Ovary (tissue), 9 donors: ENCODE results near the gene GNA12. TPM values are rescaled to one million over a fixed set of nuclear protein-coding genes. Genes with fewer than 3 reads are reported as not detected.
A peak's percentile ranks its signal among the peaks of the same experiment; 100 is the strongest.

Source experiments
- DNase-seq, 5 donors: peaks; one replicate each; pipeline ENCODE4 v3.0.0-alpha.2; 2019 to 2020
- H3K27ac ChIP-seq, 2 donors: fragments of 200-600 bp; one replicate each; pipeline versions ENCODE4 v1.5.1 to v1.8.0; 2019 to 2022
- H3K27me3 ChIP-seq: fragments of 200-600 bp; one replicate; pipeline ENCODE4 v1.8.0; 2022
- H3K36me3 ChIP-seq: fragments of 200-600 bp; sonication (generic); one replicate; pipeline ENCODE4 v1.5.1; 2019
- H3K4me1 ChIP-seq: one replicate; pipeline ENCODE4 v1.8.1; 2013; ENCODE audit warnings: mild to moderate bottlenecking, moderate library complexity; ENCODE audit not compliant: insufficient read depth
- H3K4me3 ChIP-seq: fragments of 200-600 bp; sonication (generic); one replicate; pipeline ENCODE4 v1.5.1; 2017
- H3K9me3 ChIP-seq, 2 donors: fragments of 200-600 bp in 1 of 2; sonication (generic) in 1 of 2; one replicate each; pipeline versions ENCODE4 v1.5.1 to v1.8.1; 2013 to 2019; ENCODE audit warnings: mild to moderate bottlenecking in 1 of 2, moderate library complexity in 1 of 2
- EP300 ChIP-seq: sonication (generic); formaldehyde crosslinking; IDR thresholded peaks from one replicate; pipeline ENCODE4 v1.6.1; 2017; ENCODE audit warnings: antibody characterized with exemption
- POLR2A ChIP-seq: fragments of 450-650 bp; IDR thresholded peaks from one replicate; pipeline ENCODE4 v1.6.1; 2017; ENCODE audit warnings: antibody characterized with exemption, mild to moderate bottlenecking, moderate library complexity
- WGBS, 3 donors: extraction: QIAGEN DNeasy Blood & Tissue Kit in 1 of 3; methylation state at CpG; one replicate each; pipeline versions ENCODE4 v1.1.5 to v1.1.7; 2013 to 2017; 5-methylcytosine and 5-hydroxymethylcytosine counted together
- intact Hi-C, 4 donors: fragments of 100-400 bp; cut with DNase I; formaldehyde crosslinking; loops; one replicate each; pipeline versions ENCODE4 v1.11.0 to v1.15.1; 2022 to 2023
- polyA plus RNA-seq, 2 donors: library from polyadenylated mRNA; stranded (reverse); fragments of 200-250 nt in 1 of 2; fragments of 350-450 nt in 1 of 2; fragmentation: Illumina TruSeq in 1 of 2; extraction: RNeasy Lipid Tissue Mini Kit (QIAGEN cat#74804) in 1 of 2; gene quantifications; one replicate each; pipeline ENCODE4 v1.2.3, GENCODE V29; 2013 to 2014
- total RNA-seq, 7 donors: library from RNA; depleted of rRNA in 2 of 7; stranded (reverse); fragments of >200 nt in 2 of 7; fragmentation: NEBNext Ultra II Directional in 3 of 7; extraction: Animal tissue kit (Norgen Biotek cat#: 25700) in 3 of 7; gene quantifications; one replicate each; pipeline versions ENCODE4 v1.1.0 to v1.2.4, GENCODE V29; 2016 to 2023
- TF ChIP-seq, protein P1 (sequence below), 3 donors: fragments of 450-650 bp in 2 of 3; fragments of 200-600 bp in 1 of 3; IDR thresholded peaks; one replicate each; pipeline versions ENCODE4 v1.5.1 to v1.8.0; 2016 to 2022; ENCODE audit warnings: antibody characterized with exemption in 3 of 3, mild to moderate bottlenecking in 1 of 3
- donor health status: DM: no; HTN: no; CAD: no; lungs with moderate emphysema.
- donor health status: DM: no; HTN: no; CAD: no.
- donor health status: Bipolar disorder and iron deficiency.
- donor health status: DM: yes; HTN: yes; CAD: no.
- donor health status: DM: no; HTN: no; CAD: no.
- donor health status: DM: yes; HTN: yes; CAD: no.

GNA12 gene
- total and polyA plus RNA-seq, 9 donors: 13.4 to 94.4 (median 65.5) TPM

DNA sequence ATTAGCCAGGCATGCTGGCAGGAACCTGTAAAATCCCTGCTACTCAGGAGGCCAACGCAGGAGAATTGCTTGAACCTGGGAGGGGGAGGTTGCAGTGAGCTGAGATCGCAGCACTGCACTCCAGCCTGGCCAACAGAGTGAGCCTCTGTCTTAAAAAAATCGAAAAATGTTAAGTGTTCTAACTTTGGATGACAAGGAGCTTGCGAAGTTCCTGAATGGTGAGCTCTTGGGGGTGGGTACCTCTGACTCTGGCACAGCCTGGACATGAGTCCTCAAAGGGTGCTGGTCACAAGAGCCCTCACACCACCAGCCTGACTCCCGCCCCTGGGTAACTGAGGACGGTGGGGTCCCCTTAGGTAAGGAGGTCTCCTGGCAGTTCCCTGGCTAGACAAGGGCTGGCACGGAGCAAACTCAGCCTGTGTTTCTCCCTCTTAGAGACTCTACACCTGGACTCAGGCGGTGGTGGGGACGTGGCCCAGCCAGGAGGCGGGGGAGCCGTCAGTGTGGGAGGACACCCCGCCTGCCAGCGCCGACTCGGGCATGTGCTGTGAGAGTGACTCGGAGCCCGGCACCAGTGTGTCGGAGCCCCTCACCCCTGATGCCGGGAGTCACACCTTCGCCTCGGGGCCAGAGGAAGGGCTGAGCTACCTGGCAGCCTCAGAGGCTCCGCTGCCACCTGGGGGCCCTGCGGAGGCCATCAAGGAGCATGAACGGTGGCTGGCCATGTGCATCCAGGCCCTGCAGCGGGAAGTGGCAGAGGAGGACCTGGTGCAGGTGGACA, 132.0 kb downstream of the GNA12 start:
- TF ChIP-seq EP300: no peak
- TF ChIP-seq POLR2A: no peak
- WGBS, 3 donors: 81 to 89% (median 89%) methylated on average over 25 of the region's 25 CpGs
- intact Hi-C loops: no loop called here

GRCh38 chr7:2710901-2711551, 133.1 kb downstream of the GNA12 start:
- TF ChIP-seq EP300 (no peak), POLR2A (no peak)
- TF ChIP-seq, protein P1, sequence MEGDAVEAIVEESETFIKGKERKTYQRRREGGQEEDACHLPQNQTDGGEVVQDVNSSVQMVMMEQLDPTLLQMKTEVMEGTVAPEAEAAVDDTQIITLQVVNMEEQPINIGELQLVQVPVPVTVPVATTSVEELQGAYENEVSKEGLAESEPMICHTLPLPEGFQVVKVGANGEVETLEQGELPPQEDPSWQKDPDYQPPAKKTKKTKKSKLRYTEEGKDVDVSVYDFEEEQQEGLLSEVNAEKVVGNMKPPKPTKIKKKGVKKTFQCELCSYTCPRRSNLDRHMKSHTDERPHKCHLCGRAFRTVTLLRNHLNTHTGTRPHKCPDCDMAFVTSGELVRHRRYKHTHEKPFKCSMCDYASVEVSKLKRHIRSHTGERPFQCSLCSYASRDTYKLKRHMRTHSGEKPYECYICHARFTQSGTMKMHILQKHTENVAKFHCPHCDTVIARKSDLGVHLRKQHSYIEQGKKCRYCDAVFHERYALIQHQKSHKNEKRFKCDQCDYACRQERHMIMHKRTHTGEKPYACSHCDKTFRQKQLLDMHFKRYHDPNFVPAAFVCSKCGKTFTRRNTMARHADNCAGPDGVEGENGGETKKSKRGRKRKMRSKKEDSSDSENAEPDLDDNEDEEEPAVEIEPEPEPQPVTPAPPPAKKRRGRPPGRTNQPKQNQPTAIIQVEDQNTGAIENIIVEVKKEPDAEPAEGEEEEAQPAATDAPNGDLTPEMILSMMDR (IDR thresholded peaks at IDR 0.05): no peak
- no peaks in the 10 kb centered on the region for H3K27me3 ChIP-seq
- WGBS, 3 donors: 42 to 72% (median 60%) methylated on average over 4 of the region's 4 CpGs
- DNase-seq: no peak
- H3K27ac ChIP-seq: no peak overlapping the region
- no peaks in the 10 kb centered on the region for H3K9me3 ChIP-seq
- peaks cover 6% of the 10 kb centered on the region for H3K4me1 ChIP-seq
- H3K36me3 ChIP-seq: no peaks in the 10 kb centered on the region
- intact Hi-C loops: no loop called here
- no peak overlapping the region for H3K4me3 ChIP-seq

More for the DNA sequence above, 132.0 kb downstream of the GNA12 start:
- Histone ChIP-seq H3K4me3 (no peak overlapping the region), H3K9me3 (no peaks in the 10 kb centered on the region), H3K4me1 (peaks cover 12% of the 10 kb centered on the region), H3K36me3 (no peaks in the 10 kb centered on the region), H3K27ac (no peak overlapping the region), H3K27me3 (no peaks in the 10 kb centered on the region)
- DNase-seq: no peak

DNA sequence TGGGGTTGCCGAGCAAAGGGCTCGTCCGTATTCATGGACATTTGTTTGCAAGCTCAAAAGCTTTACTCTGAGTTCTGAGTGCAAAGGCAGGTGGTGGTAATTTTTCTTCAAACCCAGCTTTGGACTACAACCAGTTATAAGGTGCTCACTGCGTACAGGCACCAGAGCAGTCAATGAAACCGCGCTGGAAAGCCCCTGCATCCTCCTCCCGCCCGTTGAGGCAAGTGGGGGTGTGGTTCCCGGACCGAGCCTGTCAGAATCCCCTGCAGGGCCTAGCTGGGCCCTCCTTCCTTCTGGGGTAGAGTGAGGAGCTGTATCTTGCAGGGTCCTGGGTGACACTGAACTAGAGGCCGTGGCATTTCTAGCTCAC, 133.8 kb downstream of the GNA12 start:
- Histone ChIP-seq H3K27me3 (no peaks in the 10 kb centered on the region), H3K9me3 (no peaks in the 10 kb centered on the region), H3K4me1 (peaks cover 4% of the 10 kb centered on the region), H3K4me3 (no peak overlapping the region), H3K27ac (no peak overlapping the region), H3K36me3 (no peaks in the 10 kb centered on the region)
- DNase-seq: no peak
- intact Hi-C loops: no loop called here
- 79 to 88% (median 81%) methylated on average over 11 of the region's 11 CpGs for WGBS, 3 donors
- TF ChIP-seq, protein P1 (IDR thresholded peaks at IDR 0.05): no peak
- TF ChIP-seq EP300: no peak
- TF ChIP-seq POLR2A: no peak

- no peaks in the 10 kb centered on the region for H3K27me3 ChIP-seq
- WGBS, 3 donors: 43 to 51% (median 44%) methylated on average over 34 to 35 of the region's 35 CpGs
- DNase-seq: peak; percentile 33 to 73 (median 61)
- no peaks in the 10 kb centered on the region for H3K9me3 ChIP-seq
- intact Hi-C loops: no loop called here
- no peak overlapping the region for H3K27ac ChIP-seq
- H3K36me3 ChIP-seq: no peaks in the 10 kb centered on the region
- no peak for TF ChIP-seq POLR2A
- TF ChIP-seq, protein P1 (IDR thresholded peaks at IDR 0.05): peak; percentile 24 to 64 (median 50)
- no peak for TF ChIP-seq EP300
- H3K4me3 ChIP-seq: no peak overlapping the region
- peaks cover 4% of the 10 kb centered on the region for H3K4me1 ChIP-seq
These were observed 134.4 kb downstream of the GNA12 start for GRCh38 chr7:2709553-2710285.
